Neural progenitor cell (in vitro differentiated cells): ENCODE measurements around the gene C11orf86. TPM values are rescaled to one million over a fixed set of nuclear protein-coding genes. Genes with fewer than 3 reads are reported as not detected.
A peak's percentile ranks its signal among the peaks of the same experiment; 100 is the strongest.

Experiments
- DNase-seq: peaks from one replicate; pipeline ENCODE4 v3.0.0-alpha.2; 2016; ENCODE audit warnings: low spot score
- H2AFZ ChIP-seq: fragments of 200-600 bp; sonication (generic); replicated peaks from 2 replicates; pipeline ENCODE4 v1.6.1; 2016; ENCODE audit warnings: antibody characterized with exemption
- H3F3A ChIP-seq: fragments of 200-600 bp; sonication (generic); 2 replicates; pipeline ENCODE4 v1.6.1; 2016; ENCODE audit warnings: antibody characterized with exemption, low read depth
- H3K27ac ChIP-seq: fragments of 200-600 bp; sonication (generic); 2 replicates; pipeline ENCODE4 v1.5.1; 2016; ENCODE audit warnings: mild to moderate bottlenecking
- H3K27me3 ChIP-seq: fragments of 200-600 bp; sonication (generic); 2 replicates; pipeline ENCODE4 v1.6.1; 2016; ENCODE audit warnings: mild to moderate bottlenecking, moderate library complexity
- H3K36me3 ChIP-seq: fragments of 200-600 bp; sonication (generic); 2 replicates; pipeline ENCODE4 v1.5.1; 2016
- H3K4me1 ChIP-seq: fragments of 200-600 bp; sonication (generic); 2 replicates; pipeline ENCODE4 v1.6.1; 2016; ENCODE audit warnings: mixed run types
- H3K4me2 ChIP-seq: fragments of 200-600 bp; sonication (generic); 2 replicates; pipeline ENCODE4 v1.6.1; 2016
- H3K4me3 ChIP-seq: fragments of 200-600 bp; sonication (generic); 2 replicates; pipeline ENCODE4 v1.5.1; 2016
- H3K79me2 ChIP-seq: fragments of 200-600 bp; sonication (generic); 2 replicates; pipeline ENCODE4 v1.6.1; 2016; ENCODE audit warnings: low read depth
- H3K9ac ChIP-seq: fragments of 200-600 bp; sonication (generic); 2 replicates; pipeline ENCODE4 v1.6.1; 2016
- H3K9me3 ChIP-seq: fragments of 200-600 bp; sonication (generic); 2 replicates; pipeline ENCODE4 v1.5.1; 2016; ENCODE audit warnings: low read depth
- H4K20me1 ChIP-seq: fragments of 200-600 bp; sonication (generic); 2 replicates; pipeline ENCODE4 v1.6.1; 2016; ENCODE audit warnings: low read depth
- H3K27ac Mint-ChIP-seq: 3 replicates; pipeline ENCODE4 v1.8.0; 2021; ENCODE audit warnings: mixed read lengths
- H3K27me3 Mint-ChIP-seq: 2 replicates; pipeline ENCODE4 v1.8.0; 2022; ENCODE audit warnings: low read depth, mild to moderate bottlenecking, inconsistent platforms, moderate library complexity, mixed read lengths; ENCODE audit not compliant: insufficient read depth
- H3K36me3 Mint-ChIP-seq: 3 replicates; pipeline ENCODE4 v1.8.0; 2021; ENCODE audit warnings: mixed read lengths
- H3K4me1 Mint-ChIP-seq: 3 replicates; pipeline ENCODE4 v1.8.0; 2021; ENCODE audit warnings: mixed read lengths
- H3K4me3 Mint-ChIP-seq: 3 replicates; pipeline ENCODE4 v1.8.0; 2021; ENCODE audit warnings: mild to moderate bottlenecking, moderate library complexity, mixed read lengths
- H3K9me3 Mint-ChIP-seq: 3 replicates; pipeline ENCODE4 v1.8.0; 2020; ENCODE audit warnings: mixed read lengths
- EZH2 ChIP-seq: fragments of 200-600 bp; sonication (generic); IDR thresholded peaks from 2 replicates; pipeline ENCODE4 v1.6.1; 2017; ENCODE audit warnings: antibody characterized with exemption, mild to moderate bottlenecking, moderate library complexity
- EZH2phosphoT487 ChIP-seq: fragments of 200-600 bp; sonication (generic); IDR thresholded peaks from 2 replicates; pipeline ENCODE4 v1.6.1; 2017; ENCODE audit warnings: antibody characterized with exemption
- total RNA-seq: library from RNA; depleted of rRNA; stranded (reverse); fragments of >200 nt; gene quantifications from 2 replicates; pipeline ENCODE4 v1.2.3, GENCODE V29; 2015; ENCODE audit warnings: low replicate concordance
- TF ChIP-seq, protein P1 (sequence below): fragments of 200-600 bp; sonication (generic); IDR thresholded peaks from 2 replicates; pipeline ENCODE4 v1.5.1; 2017; ENCODE audit warnings: antibody characterized with exemption, mild to moderate bottlenecking

C11orf86 gene, protein sequence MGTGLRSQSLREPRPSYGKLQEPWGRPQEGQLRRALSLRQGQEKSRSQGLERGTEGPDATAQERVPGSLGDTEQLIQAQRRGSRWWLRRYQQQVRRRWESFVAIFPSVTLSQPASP
- total RNA-seq: not detected in 2 replicates

DNA sequence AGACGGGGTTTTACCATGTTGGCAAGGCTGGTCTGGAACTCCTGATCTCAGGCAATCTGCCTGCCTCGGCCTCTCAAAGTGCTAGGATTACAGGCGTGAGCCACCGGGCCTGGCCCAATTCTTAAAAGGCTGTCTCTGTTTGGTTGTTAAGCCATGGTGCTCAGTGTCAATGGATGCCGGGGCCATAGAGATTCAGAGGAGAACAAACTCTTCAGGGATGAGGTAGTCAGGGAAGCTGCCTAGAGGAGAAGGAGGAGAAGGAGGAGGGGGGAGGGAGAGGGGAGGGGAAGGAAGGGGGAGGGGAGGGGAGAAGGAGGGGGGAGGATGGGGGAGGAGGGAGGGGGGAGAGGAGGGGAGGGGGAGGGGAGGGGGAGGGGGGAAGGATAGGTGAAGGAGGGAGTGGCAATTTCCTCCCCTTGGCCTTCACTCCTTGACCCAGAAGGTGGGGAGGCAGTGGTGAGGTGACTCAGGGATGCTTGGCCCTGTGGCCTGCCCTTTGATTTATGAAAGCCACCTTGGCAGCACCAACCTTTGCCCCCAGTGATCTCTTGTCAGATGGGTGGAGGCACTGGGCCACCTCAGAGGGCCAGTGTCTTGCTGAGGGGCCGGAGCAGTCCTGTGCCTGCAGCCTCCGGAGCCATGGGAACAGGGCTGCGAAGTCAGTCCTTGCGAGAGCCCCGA, at the start of gene C11orf86:
Gene C11orf86, plus strand, starts transcription at position 581 of the 681 bp plus-strand sequence. Its CDS starts 59 bp downstream, at position 640.
- no peaks in the 10 kb centered on the region for H3K79me2 ChIP-seq
- H3K27me3 ChIP-seq: no peaks in the 10 kb centered on the region
- peak within 1 kb of the TSS; percentile 76 for H3K27ac Mint-ChIP-seq
- peaks cover 17% of the 10 kb centered on the region for H3K4me1 Mint-ChIP-seq
- no peaks in the 10 kb centered on the region for H3K36me3 Mint-ChIP-seq
- peaks cover 5% of the 10 kb centered on the region for H3K9me3 Mint-ChIP-seq
- no peaks in the 10 kb centered on the region for H3K36me3 ChIP-seq
- H3K9me3 ChIP-seq: no peaks in the 10 kb centered on the region
- H3F3A ChIP-seq: no peaks in the 10 kb centered on the region
- H4K20me1 ChIP-seq: no peaks in the 10 kb centered on the region
- no peaks in the 10 kb centered on the region for H3K4me1 ChIP-seq
- no peak within 1 kb of the TSS for H3K27ac ChIP-seq
- H3K9ac ChIP-seq: no peak within 1 kb of the TSS
- H2AFZ ChIP-seq: peak within 1 kb of the TSS; percentile 63
- no peak within 1 kb of the TSS for H3K4me2 ChIP-seq
- H3K4me3 Mint-ChIP-seq: peak within 1 kb of the TSS; percentile 15
- DNase-seq: no peak
- TF ChIP-seq, protein P1, sequence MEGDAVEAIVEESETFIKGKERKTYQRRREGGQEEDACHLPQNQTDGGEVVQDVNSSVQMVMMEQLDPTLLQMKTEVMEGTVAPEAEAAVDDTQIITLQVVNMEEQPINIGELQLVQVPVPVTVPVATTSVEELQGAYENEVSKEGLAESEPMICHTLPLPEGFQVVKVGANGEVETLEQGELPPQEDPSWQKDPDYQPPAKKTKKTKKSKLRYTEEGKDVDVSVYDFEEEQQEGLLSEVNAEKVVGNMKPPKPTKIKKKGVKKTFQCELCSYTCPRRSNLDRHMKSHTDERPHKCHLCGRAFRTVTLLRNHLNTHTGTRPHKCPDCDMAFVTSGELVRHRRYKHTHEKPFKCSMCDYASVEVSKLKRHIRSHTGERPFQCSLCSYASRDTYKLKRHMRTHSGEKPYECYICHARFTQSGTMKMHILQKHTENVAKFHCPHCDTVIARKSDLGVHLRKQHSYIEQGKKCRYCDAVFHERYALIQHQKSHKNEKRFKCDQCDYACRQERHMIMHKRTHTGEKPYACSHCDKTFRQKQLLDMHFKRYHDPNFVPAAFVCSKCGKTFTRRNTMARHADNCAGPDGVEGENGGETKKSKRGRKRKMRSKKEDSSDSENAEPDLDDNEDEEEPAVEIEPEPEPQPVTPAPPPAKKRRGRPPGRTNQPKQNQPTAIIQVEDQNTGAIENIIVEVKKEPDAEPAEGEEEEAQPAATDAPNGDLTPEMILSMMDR: no peak
- TF ChIP-seq EZH2phosphoT487: no peak
- TF ChIP-seq EZH2: no peak
- no peak within 1 kb of the TSS for H3K4me3 ChIP-seq
- H3K27me3 Mint-ChIP-seq: peaks cover 8% of the 10 kb centered on the region

DNA sequence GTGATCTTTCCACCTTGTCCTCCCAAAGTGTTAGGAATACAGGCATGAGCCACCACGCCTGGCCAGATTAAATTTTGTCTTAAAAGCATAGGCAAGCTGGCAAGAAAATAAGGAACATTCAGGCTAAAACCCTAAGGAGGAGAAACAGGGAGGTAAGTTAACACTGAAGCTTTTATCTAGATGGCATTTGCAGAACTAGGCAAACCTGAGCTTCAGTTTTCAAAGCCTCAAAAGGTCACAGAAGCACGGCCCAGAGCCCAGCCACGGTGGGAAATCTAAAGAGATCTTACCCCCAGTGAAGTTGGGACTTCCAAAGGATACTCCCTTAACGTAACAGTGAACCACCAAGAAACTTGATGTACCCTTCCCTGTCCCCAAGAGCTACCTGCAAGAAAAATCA, 45.4 kb upstream of the C11orf86 start:
- peaks cover 5% of the 10 kb centered on the region for H3K4me1 Mint-ChIP-seq
- no peak overlapping the region for H3K27ac Mint-ChIP-seq
- peaks cover 2% of the 10 kb centered on the region for H3K9me3 Mint-ChIP-seq
- Histone ChIP-seq H4K20me1 (no peaks in the 10 kb centered on the region), H3K4me1 (no peaks in the 10 kb centered on the region), H3K79me2 (no peaks in the 10 kb centered on the region), H3K27ac (no peak overlapping the region), H3K36me3 (no peaks in the 10 kb centered on the region), H3F3A (no peaks in the 10 kb centered on the region), H3K9ac (no peak overlapping the region), H3K4me2 (no peak overlapping the region), H3K9me3 (no peaks in the 10 kb centered on the region), H3K27me3 (no peaks in the 10 kb centered on the region), H3K4me3 (no peak overlapping the region), H2AFZ (no peak overlapping the region)
- no peak for DNase-seq
- peaks cover 2% of the 10 kb centered on the region for H3K36me3 Mint-ChIP-seq
- TF ChIP-seq EZH2phosphoT487 (no peak), EZH2 (no peak)
- TF ChIP-seq, protein P1: no peak
- no peak overlapping the region for H3K4me3 Mint-ChIP-seq
- H3K27me3 Mint-ChIP-seq: peaks cover 5% of the 10 kb centered on the region

DNA sequence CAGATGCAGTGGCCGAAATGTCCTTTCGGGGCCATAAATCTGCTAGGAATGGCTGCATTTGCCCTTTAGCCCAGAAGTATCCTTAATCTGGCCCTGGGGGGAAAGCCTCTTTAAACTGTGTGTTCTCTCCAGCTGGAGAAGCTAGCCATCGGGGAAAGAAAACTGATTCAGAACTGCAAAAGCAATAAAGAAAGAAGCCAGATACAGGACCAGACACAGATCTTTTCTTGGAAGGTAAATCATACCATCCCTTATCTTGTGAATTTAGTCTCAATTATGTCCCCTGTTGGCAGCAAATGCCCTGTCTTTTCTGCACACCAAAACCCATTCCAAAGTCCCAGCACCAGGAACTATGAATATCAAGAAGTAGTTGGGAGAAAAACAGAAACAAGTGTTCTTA, 42.6 kb upstream of the C11orf86 start:
- Histone ChIP-seq H3K9me3 (no peaks in the 10 kb centered on the region), H3K4me3 (no peak overlapping the region), H4K20me1 (no peaks in the 10 kb centered on the region), H3K36me3 (no peaks in the 10 kb centered on the region), H3K9ac (no peak overlapping the region), H3K27me3 (no peaks in the 10 kb centered on the region), H2AFZ (no peak overlapping the region), H3F3A (no peaks in the 10 kb centered on the region), H3K4me2 (no peak overlapping the region), H3K79me2 (no peaks in the 10 kb centered on the region), H3K27ac (no peak overlapping the region), H3K4me1 (no peaks in the 10 kb centered on the region)
- TF ChIP-seq EZH2 (no peak), EZH2phosphoT487 (no peak)
- TF ChIP-seq, protein P1: no peak
- no peak for DNase-seq
- peaks cover 2% of the 10 kb centered on the region for H3K36me3 Mint-ChIP-seq
- peaks cover 2% of the 10 kb centered on the region for H3K4me1 Mint-ChIP-seq
- no peak overlapping the region for H3K27ac Mint-ChIP-seq
- no peak overlapping the region for H3K4me3 Mint-ChIP-seq
- H3K27me3 Mint-ChIP-seq: peaks cover 11% of the 10 kb centered on the region
- peaks cover 5% of the 10 kb centered on the region for H3K9me3 Mint-ChIP-seq
